ENCODE data around the gene CD248. TPM values are rescaled to one million over a fixed set of nuclear protein-coding genes. Genes with fewer than 3 reads are reported as not detected.
"Not testable (repeated sequence)": the region's sequence is repeated elsewhere in the genome, so short reads cannot be mapped to it uniquely, and the experiment has no call there.

Gene CD248
- polyA plus RNA-seq, 1 experiment = 180 TPM

DNA sequence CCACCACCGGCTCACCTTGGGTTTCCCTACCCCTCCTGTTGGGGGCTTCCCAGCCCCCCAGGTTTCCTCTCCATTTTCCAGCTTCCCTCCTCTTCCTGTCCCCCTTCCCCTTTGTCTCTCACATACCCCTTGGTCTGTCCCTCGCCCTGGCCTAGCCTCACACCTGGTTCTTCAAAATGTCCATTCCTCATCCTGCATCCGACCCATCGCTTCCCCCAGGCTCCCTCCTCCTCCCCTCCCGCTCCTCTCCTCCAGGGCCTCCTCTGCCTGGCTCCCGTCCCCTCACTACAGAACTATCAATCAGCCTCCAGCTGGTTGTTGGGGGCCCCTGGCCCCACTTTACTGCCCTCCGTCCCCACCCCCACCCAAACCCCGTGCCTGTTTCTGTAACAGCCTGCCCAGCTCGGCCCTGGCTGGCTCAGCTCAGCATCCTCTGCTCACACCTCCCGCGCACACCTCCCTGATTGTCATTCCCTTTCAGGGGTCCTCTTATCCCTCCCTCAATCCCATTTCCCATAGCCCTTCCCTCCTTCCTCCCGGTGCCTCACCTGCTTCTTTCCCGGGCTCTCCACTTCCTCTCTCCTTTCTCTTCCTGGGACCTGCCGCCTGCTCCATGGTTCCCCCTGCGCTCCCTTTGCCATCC lies 37.6 kb downstream of the CD248 start:
- Histone ChIP-seq H3K27me3 (ENCODE audit: control insufficient read depth, insufficient read depth, low read length) (no peaks in the 10 kb centered on the region), H3K36me3 (ENCODE audit: control insufficient read depth, insufficient read depth, low read length) (peaks cover 13% of the 10 kb centered on the region), H3K4me3 (ENCODE audit: low read depth, low read length) (no peak overlapping the region)
- no peak for DNase-seq (ENCODE audit: low read depth)
- ChIA-PET POLR2A (interaction anchor here (0.6 kb wide), 1 partner anchor 57 kb away, joined by 4 read pairs; no protein-coding TSS in a partner anchor), CTCF (interaction anchor here (1.4 kb wide), 1 partner anchor 10 kb away, joined by 3 read pairs; the partner anchor contains the start of gene YIF1A)
- TF ChIP-seq, protein P1, sequence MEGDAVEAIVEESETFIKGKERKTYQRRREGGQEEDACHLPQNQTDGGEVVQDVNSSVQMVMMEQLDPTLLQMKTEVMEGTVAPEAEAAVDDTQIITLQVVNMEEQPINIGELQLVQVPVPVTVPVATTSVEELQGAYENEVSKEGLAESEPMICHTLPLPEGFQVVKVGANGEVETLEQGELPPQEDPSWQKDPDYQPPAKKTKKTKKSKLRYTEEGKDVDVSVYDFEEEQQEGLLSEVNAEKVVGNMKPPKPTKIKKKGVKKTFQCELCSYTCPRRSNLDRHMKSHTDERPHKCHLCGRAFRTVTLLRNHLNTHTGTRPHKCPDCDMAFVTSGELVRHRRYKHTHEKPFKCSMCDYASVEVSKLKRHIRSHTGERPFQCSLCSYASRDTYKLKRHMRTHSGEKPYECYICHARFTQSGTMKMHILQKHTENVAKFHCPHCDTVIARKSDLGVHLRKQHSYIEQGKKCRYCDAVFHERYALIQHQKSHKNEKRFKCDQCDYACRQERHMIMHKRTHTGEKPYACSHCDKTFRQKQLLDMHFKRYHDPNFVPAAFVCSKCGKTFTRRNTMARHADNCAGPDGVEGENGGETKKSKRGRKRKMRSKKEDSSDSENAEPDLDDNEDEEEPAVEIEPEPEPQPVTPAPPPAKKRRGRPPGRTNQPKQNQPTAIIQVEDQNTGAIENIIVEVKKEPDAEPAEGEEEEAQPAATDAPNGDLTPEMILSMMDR (IDR thresholded peaks at IDR 0.05; ENCODE audit: insufficient read depth, low read depth, low read length) = no peak

DNA sequence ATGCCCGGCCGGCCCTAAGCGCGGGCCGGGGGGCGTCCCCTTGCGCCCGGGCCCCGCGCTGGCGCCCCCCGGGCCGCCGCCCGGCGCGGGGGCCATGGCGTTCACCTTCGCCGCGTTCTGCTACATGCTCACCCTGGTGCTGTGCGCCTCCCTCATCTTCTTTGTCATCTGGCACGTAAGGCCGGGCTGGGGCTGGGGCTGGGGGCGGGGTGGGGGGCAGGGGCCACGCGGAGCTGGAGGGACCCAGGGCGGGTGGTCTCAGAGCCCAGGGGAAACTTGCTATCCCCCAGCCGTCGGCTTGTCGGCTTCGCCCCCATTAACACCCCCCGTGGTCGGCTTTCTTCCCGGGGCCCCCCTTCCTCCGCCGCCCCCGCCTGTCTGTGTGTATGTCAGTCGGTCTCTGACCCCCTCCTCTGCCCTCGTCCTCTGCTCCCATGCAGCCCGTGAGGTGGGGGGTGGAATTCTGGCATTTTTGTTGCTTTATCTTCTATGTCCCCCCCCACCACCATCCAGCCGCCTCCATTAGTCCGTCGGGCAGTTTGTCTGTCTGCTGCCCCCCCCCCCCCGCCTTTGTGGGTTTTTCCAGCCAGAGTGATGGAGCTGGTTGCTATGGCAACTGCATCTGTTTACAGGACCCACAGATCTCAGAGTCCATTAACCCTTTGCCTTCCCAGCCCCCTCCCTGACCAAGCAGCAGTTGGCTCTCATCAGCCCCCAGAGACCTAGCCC lies 38.3 kb downstream of the CD248 start:
- Histone ChIP-seq H3K36me3 (ENCODE audit: control insufficient read depth, insufficient read depth, low read length) (peaks cover 14% of the 10 kb centered on the region), H3K4me3 (ENCODE audit: low read depth, low read length) (peak overlapping the region; percentile 4; the same call in 1 of the 2 replicates), H3K27me3 (ENCODE audit: control insufficient read depth, insufficient read depth, low read length) (no peaks in the 10 kb centered on the region)
- ChIA-PET CTCF (no interaction called here), POLR2A (interaction anchor here (0.6 kb wide), 1 partner anchor 56 kb away, joined by 4 read pairs; no protein-coding TSS in a partner anchor)
- DNase-seq (ENCODE audit: low read depth) = no peak
- TF ChIP-seq, protein P1 (IDR thresholded peaks at IDR 0.05; ENCODE audit: insufficient read depth, low read depth, low read length) = no peak

DNA sequence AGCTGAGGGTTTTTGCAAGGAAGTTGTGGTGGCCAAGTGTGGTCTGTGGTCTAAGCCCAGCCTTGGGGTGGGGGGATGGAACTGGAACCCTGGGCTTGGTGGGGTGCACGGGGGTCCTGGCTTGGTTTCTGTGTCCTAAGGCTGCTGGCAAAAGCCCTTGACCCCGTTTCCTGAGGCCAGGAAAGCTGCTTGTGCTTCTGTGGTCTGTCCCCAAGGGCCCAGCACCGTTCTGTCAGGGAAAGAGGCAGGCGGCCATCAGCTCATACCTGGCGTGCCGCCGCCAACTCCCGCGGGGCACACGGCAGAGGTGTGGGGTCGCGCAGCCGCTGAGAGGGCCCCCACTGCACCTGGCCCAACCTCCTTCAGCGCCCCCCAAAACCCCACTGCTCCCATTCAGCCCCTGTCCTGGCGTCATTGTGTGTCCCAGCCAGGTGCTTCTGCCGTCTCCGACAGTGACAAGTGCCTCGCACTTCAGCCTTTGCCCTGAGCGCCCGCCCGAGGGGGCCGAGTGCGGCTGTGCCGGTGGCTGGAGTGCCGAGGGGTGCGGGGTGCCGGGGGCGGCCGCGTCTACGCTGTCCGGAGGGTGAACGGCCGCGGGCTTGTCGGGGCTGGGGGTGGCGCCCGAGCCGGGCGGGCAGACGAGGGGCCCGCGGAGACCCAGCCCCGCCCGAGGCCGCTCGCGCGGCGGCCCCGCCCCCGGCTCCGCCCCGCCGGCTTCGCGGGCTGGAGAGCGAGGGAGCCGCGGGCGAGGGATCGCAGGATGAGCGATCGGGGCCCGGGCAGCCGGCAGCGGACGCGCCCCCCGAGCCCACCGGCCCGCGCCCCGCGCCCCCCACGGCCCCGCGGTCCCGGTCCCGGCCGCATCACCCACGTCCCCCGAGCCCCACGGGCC lies 39.1 kb downstream of the CD248 start, which contains the start of gene CNIH2:
Gene CNIH2 (plus strand): TSS at position 705 of the 892 bp plus-strand sequence. CDS start 282 bp downstream, outside the sequence.
- peaks cover 22% of the 10 kb centered on the region for H3K36me3 ChIP-seq (ENCODE audit: control insufficient read depth, insufficient read depth, low read length)
- H3K4me3 ChIP-seq (ENCODE audit: low read depth, low read length) = peak within 1 kb of the TSS; percentile 22
- ChIA-PET CTCF (interaction anchor here (0.8 to 1.0 kb wide), 2 partner anchors 9 to 10 kb away, joined by 3 read pairs; partner anchors contain the start of gene RAB1B), POLR2A (no interaction called here)
- TF ChIP-seq, protein P1 (IDR thresholded peaks at IDR 0.05; ENCODE audit: insufficient read depth, low read depth, low read length) = no peak
- H3K27me3 ChIP-seq (ENCODE audit: control insufficient read depth, insufficient read depth, low read length) = no peaks in the 10 kb centered on the region
- no peak for DNase-seq (ENCODE audit: low read depth)

DNA sequence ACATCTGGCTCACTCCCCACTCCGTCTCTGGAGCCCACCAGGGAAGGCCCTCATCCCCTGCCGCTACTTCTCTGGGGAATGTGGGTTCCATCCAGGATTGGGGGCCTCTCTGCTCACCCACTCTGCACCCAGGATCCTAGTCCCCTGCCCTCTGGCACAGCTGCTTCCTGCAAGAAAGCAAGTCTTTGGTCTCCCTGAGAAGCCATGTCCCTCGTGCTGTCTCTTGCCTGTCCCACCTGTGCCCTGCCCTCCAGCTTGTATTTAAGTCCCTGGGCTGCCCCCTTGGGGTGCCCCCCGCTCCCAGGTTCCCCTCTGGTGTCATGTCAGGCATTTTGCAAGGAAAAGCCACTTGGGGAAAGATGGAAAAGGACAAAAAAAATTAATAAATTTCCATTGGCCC lies 39.8 kb downstream of the CD248 start:
- CTCF ChIA-PET = interaction anchor here (0.8 to 1.0 kb wide), 2 partner anchors 9 to 11 kb away, joined by 3 read pairs; partner anchors contain the start of gene RAB1B
- H3K27me3 ChIP-seq (ENCODE audit: control insufficient read depth, insufficient read depth, low read length); H3K4me3 ChIP-seq (ENCODE audit: low read depth, low read length); POLR2A ChIA-PET; DNase-seq (ENCODE audit: low read depth): not testable (repeated sequence)
- peaks cover 27% of the 10 kb centered on the region for H3K36me3 ChIP-seq (ENCODE audit: control insufficient read depth, insufficient read depth, low read length)

DNA sequence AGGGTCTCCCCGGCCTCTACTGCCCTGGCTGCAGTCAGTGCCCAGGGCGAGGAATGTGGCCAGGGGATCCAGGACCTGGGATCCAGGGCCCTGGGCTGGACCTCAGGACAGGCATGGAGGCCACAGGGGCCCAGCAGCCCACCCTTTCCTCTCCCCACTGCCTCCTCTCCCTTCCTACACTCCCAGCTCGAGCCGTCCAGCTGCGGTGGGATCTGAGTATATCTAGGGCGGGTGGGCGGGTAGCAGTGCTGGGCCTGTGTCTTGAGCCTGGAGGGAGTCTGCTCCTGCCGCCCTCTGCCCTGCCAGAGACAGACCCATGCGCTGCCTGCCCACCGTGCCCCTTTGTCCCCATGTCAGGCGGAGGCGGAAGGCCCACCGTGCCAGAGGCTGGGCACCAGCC lies 40.2 kb downstream of the CD248 start:
- H3K27me3 ChIP-seq (ENCODE audit: control insufficient read depth, insufficient read depth, low read length); POLR2A ChIA-PET; H3K4me3 ChIP-seq (ENCODE audit: low read depth, low read length); DNase-seq (ENCODE audit: low read depth): not testable (repeated sequence)
- CTCF ChIA-PET = interaction anchor here (0.8 kb wide), 1 partner anchor 8 kb away, joined by 3 read pairs; the partner anchor contains the start of gene RAB1B
- H3K36me3 ChIP-seq (ENCODE audit: control insufficient read depth, insufficient read depth, low read length) = peaks cover 32% of the 10 kb centered on the region
